ENCODE results near the gene FNDC3B.

The FNDC3B gene

DNA sequence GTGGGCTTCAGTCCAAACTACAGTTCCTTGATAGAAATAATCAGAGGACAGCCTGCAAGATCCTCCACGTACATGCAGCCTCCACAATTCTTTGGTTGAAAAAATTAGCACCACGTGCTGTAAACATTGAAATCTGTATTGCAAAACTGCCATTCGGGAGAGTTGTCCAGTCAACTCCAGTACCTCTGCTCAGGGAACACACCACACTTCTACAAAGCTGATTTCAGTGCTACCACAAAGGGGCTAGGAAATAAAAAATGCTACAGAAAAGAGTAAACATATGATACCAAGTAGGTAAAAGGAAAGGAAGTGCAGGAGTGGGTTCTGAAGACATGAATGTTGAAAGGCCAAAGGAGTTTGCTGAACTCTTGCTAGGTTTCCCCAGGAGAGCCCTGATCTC lies 368.5 kb downstream of the FNDC3B start:
- H3K4me3 ChIP-seq (ENCODE audit: low read depth in 1 of 2, low read length in 1 of 2) = no peak overlapping the region
- no peaks in the 10 kb centered on the region for H3K36me3 ChIP-seq
- peaks cover 5% of the 10 kb centered on the region for H3K27me3 ChIP-seq
- no peaks in the 10 kb centered on the region for H3K4me1 ChIP-seq (ENCODE audit: control insufficient read depth in 1 of 2, insufficient read depth in 1 of 2, low read depth in 1 of 2, low read length in 1 of 2)
- TF ChIP-seq, protein P1, sequence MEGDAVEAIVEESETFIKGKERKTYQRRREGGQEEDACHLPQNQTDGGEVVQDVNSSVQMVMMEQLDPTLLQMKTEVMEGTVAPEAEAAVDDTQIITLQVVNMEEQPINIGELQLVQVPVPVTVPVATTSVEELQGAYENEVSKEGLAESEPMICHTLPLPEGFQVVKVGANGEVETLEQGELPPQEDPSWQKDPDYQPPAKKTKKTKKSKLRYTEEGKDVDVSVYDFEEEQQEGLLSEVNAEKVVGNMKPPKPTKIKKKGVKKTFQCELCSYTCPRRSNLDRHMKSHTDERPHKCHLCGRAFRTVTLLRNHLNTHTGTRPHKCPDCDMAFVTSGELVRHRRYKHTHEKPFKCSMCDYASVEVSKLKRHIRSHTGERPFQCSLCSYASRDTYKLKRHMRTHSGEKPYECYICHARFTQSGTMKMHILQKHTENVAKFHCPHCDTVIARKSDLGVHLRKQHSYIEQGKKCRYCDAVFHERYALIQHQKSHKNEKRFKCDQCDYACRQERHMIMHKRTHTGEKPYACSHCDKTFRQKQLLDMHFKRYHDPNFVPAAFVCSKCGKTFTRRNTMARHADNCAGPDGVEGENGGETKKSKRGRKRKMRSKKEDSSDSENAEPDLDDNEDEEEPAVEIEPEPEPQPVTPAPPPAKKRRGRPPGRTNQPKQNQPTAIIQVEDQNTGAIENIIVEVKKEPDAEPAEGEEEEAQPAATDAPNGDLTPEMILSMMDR (IDR thresholded peaks at IDR 0.05) = no peak
- H3K27ac ChIP-seq = no peak overlapping the region
- H3K9me3 ChIP-seq = no peaks in the 10 kb centered on the region

DNA sequence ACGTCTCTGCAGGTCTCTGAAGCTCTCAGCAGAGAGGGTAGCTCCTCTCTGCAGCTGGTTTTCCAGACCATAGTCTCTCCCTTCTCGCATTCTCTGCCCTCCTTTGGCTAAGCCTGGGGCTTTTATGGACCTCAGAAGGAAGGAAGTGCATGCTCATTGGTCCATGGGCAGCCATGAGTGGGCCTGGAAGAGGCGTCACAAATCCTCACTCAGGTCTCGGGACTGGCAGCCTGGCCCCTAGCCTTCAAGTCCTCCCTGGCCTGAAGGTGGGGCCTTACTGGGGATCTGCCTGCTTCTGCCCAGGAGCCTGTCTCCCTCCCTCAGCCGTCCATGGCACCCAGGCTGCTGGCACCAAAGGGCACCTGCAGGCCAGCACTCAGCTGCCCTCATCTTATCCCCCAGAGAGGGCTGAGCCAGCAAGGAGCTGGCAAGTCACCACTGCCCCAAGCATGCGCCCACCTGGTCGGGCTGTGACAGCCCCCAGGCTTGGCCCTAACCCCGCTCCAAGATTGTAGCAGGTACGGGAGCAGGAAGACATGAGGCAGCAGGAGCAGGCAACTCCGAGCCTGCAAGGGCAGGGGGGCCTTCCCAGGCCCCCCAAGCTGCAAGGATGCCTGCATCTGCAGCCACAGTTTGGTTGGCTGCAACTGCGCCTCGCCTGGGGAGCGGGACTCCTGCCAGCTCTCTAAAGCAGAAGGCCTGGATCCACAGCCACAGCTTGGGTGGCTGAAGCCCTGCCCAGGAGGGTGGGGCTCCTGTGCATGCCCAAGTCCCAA lies 371.5 kb downstream of the FNDC3B start:
- Histone ChIP-seq H3K4me1 (ENCODE audit: control insufficient read depth in 1 of 2, insufficient read depth in 1 of 2, low read depth in 1 of 2, low read length in 1 of 2) (no peaks in the 10 kb centered on the region), H3K4me3 (ENCODE audit: low read depth in 1 of 2, low read length in 1 of 2) (no peak overlapping the region), H3K9me3 (no peaks in the 10 kb centered on the region), H3K27ac (no peak overlapping the region), H3K36me3 (no peaks in the 10 kb centered on the region), H3K27me3 (peaks cover 30% of the 10 kb centered on the region)
- TF ChIP-seq, protein P1 (IDR thresholded peaks at IDR 0.05) = no peak

DNA sequence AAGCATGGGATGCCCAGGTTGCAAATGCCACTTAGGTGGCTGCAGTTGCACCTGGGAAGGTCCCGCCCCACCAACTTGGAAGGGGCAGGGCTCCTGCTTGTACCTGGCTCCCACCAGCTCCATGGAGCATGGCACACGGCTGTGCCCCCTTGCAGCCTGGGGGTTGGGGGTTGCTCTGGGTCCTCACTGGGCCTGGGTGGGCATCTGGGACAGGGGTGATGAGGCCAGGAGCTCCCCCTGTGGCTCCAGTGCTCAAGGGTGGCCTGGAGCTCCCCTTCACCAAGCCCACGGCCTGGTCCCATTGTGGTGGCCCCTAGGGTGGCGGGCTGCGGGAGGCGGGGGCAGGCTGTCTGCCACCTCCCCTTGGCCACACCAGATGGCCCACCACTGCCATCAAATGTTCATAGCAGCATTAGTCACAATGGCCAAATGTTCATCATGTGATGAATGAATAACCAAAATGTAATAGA lies 372.1 kb downstream of the FNDC3B start:
- Histone ChIP-seq H3K27ac (no peak overlapping the region), H3K4me1 (ENCODE audit: control insufficient read depth in 1 of 2, insufficient read depth in 1 of 2, low read depth in 1 of 2, low read length in 1 of 2) (no peaks in the 10 kb centered on the region), H3K36me3 (no peaks in the 10 kb centered on the region), H3K4me3 (ENCODE audit: low read depth in 1 of 2, low read length in 1 of 2) (no peak overlapping the region), H3K27me3 (peaks cover 36% of the 10 kb centered on the region), H3K9me3 (no peaks in the 10 kb centered on the region)
- TF ChIP-seq, protein P1 (IDR thresholded peaks at IDR 0.05) = no peak

- no peaks in the 10 kb centered on the region for H3K4me1 ChIP-seq (ENCODE audit: control insufficient read depth in 1 of 2, insufficient read depth in 1 of 2, low read depth in 1 of 2, low read length in 1 of 2)
- no peaks in the 10 kb centered on the region for H3K9me3 ChIP-seq
- no peaks in the 10 kb centered on the region for H3K36me3 ChIP-seq
- peaks cover 40% of the 10 kb centered on the region for H3K27me3 ChIP-seq
- no peak overlapping the region for H3K4me3 ChIP-seq (ENCODE audit: low read depth in 1 of 2, low read length in 1 of 2)
- TF ChIP-seq, protein P1 (IDR thresholded peaks at IDR 0.05) = no peak
- no peak overlapping the region for H3K27ac ChIP-seq
These were observed 375.9 kb downstream of the FNDC3B start for GRCh38 chr3:172415323-172415722.

DNA sequence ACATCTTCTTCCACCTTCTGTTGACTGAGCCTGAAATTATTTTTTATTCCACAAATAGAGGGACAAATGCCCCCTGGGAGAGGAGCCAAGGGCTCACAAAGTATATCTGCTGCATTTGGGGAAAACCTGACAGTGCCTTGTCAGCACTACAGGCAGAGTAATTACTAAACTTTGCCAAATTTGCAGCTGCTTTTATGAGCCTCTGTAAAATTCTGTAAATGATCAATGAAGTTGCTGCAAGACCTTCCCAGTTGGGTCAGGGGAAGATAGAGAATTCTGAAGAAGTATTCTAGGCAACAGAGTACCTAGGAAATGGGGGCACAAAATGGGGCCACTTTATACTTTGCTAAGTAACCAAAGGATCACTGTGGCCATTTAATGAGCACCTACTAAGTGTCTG lies 398.3 kb downstream of the FNDC3B start:
- Histone ChIP-seq H3K9me3 (no peaks in the 10 kb centered on the region), H3K27ac (no peak overlapping the region), H3K4me3 (ENCODE audit: low read depth in 1 of 2, low read length in 1 of 2) (no peak overlapping the region), H3K4me1 (ENCODE audit: control insufficient read depth in 1 of 2, insufficient read depth in 1 of 2, low read depth in 1 of 2, low read length in 1 of 2) (no peaks in the 10 kb centered on the region), H3K27me3 (peaks cover 69% of the 10 kb centered on the region), H3K36me3 (no peaks in the 10 kb centered on the region)
- TF ChIP-seq, protein P1 (IDR thresholded peaks at IDR 0.05) = no peak
